Endothelial cell of umbilical vein (primary cell): ENCODE data around the gene ATIC. TPM values are rescaled to one million over a fixed set of nuclear protein-coding genes. Genes with fewer than 3 reads are reported as not detected.

ENCODE experiments used
- BruUV-seq: library from RNA; stranded (reverse); fragments of 400-500 nt; replicated peaks from 2 replicates; lab custom pipeline; 2021; lab: Mats Ljungman, UMichigan
- CTCF ChIA-PET: fragments of 300-600, 350-600 bp; sonication (Branson Sonifier 250); formaldehyde crosslinking; loops from one replicate; lab custom pipeline; 2021; ENCODE audit warnings: antibody characterized with exemption, inconsistent platforms; lab: Charles Lee
- POLR2A ChIA-PET: fragments of 300-600, 350-600 bp; sonication (Branson Sonifier 250); formaldehyde crosslinking; loops from one replicate; lab custom pipeline; 2021; ENCODE audit warnings: antibody characterized with exemption, inconsistent platforms; lab: Charles Lee
- DNase-seq: peaks from one replicate; pipeline ENCODE4 v3.0.0-alpha.2; 2011; ENCODE audit warnings: low read depth, low spot score
- FAIRE-seq: peaks from 2 replicates; lab custom pipeline; 2011; peaks lifted over from hg19 to GRCh38; lab: Jason Lieb, UNC
- H2AFZ ChIP-seq: 2 replicates; pipeline ENCODE4 v1.6.0; 2012; ENCODE audit warnings: low read depth, low read length, control low read depth, inconsistent platforms
- H3K27ac ChIP-seq: 2 replicates; pipeline ENCODE4 v1.5.1; 2011; ENCODE audit warnings: low read depth, mild to moderate bottlenecking, control low read depth, low read length, moderate library complexity; ENCODE audit not compliant: insufficient read depth
- H3K27me3 ChIP-seq, 2 experiments: 2 replicates each; pipeline versions ENCODE4 v1.6.0 to v1.6.1; 2011; ENCODE audit warnings: low read length in 2 of 2, mixed read lengths in 1 of 2; ENCODE audit not compliant: control insufficient read depth in 2 of 2, insufficient read depth in 2 of 2
- H3K36me3 ChIP-seq, 2 experiments: 2 replicates in 1 of 2; 3 replicates in 1 of 2; pipeline ENCODE4 v1.5.1; 2011; ENCODE audit warnings: low read length in 2 of 2, mild to moderate bottlenecking in 1 of 2, moderate library complexity in 1 of 2; ENCODE audit not compliant: control insufficient read depth in 2 of 2, insufficient read depth in 2 of 2; ENCODE audit errors: extremely low read depth in 1 of 2
- H3K4me1 ChIP-seq: 3 replicates; pipeline ENCODE4 v1.5.1; 2011; ENCODE audit warnings: mild to moderate bottlenecking, low read length; ENCODE audit not compliant: control insufficient read depth, insufficient read depth; ENCODE audit errors: extremely low read depth
- H3K4me2 ChIP-seq: 2 replicates; pipeline ENCODE4 v1.6.1; 2011; ENCODE audit warnings: low read length, control low read depth, mixed read lengths; ENCODE audit not compliant: insufficient read depth
- H3K4me3 ChIP-seq, 3 experiments: fragments of 200-600 bp in 1 of 3; sonication (generic), shearing (Covaris generic) in 1 of 3; replicated peaks in 1 of 3; 2 replicates each; pipeline ENCODE4 v1.5.1; 2011 to 2016; ENCODE audit warnings: control low read depth in 3 of 3, low read length in 3 of 3, mild to moderate bottlenecking in 2 of 3, inconsistent platforms in 1 of 3, low read depth in 1 of 3, moderate library complexity in 1 of 3; ENCODE audit not compliant: insufficient read depth in 1 of 3
- H3K79me2 ChIP-seq: 2 replicates; pipeline ENCODE4 v1.6.0; 2012; ENCODE audit warnings: low read length, inconsistent platforms; ENCODE audit not compliant: control insufficient read depth, insufficient read depth
- H3K9ac ChIP-seq: replicated peaks from 2 replicates; pipeline ENCODE3; 2011; ENCODE audit warnings: low read length, control low read depth; ENCODE audit not compliant: insufficient read depth; ENCODE audit errors: extremely low read depth
- H3K9me1 ChIP-seq: replicated peaks from 3 replicates; pipeline ENCODE4 v1.6.0; 2011; ENCODE audit warnings: mild to moderate bottlenecking, low read length; ENCODE audit not compliant: control insufficient read depth, insufficient read depth; ENCODE audit errors: extremely low read depth
- H3K9me3 ChIP-seq: replicated peaks from 2 replicates; pipeline ENCODE4 v1.5.1; 2012; ENCODE audit warnings: low read length, inconsistent platforms; ENCODE audit not compliant: control insufficient read depth, insufficient read depth
- H4K20me1 ChIP-seq: replicated peaks from 2 replicates; pipeline ENCODE3; 2011; ENCODE audit warnings: mild to moderate bottlenecking, low read length; ENCODE audit not compliant: control insufficient read depth, insufficient read depth; ENCODE audit errors: extremely low read depth
- EZH2 ChIP-seq: IDR thresholded peaks from 2 replicates; pipeline ENCODE4 v1.6.1; 2012; ENCODE audit warnings: borderline replicate concordance, low read depth, mild to moderate bottlenecking, moderate library complexity, low read length, inconsistent platforms; ENCODE audit not compliant: severe bottlenecking
- FOS ChIP-seq: IDR thresholded peaks from 2 replicates; pipeline ENCODE4 v1.6.1; 2011; ENCODE audit warnings: mild to moderate bottlenecking, low read length, moderate library complexity, borderline replicate concordance; ENCODE audit not compliant: insufficient read depth
- GATA2 ChIP-seq: IDR thresholded peaks from 2 replicates; pipeline ENCODE4 v1.7.0; 2011; ENCODE audit warnings: low read depth, mild to moderate bottlenecking, moderate library complexity, mixed read lengths, low read length; ENCODE audit not compliant: insufficient read length, insufficient read depth
- JUN ChIP-seq: IDR thresholded peaks from 2 replicates; pipeline ENCODE4 v1.6.1; 2011; ENCODE audit warnings: borderline replicate concordance, low read depth; ENCODE audit not compliant: insufficient read length, insufficient read depth
- MAX ChIP-seq: IDR thresholded peaks from 2 replicates; pipeline ENCODE4 v1.6.1; 2011; ENCODE audit not compliant: insufficient read depth, insufficient read length
- MYC ChIP-seq: IDR thresholded peaks from one replicate; pipeline ENCODE4 v1.6.1; 2011; ENCODE audit warnings: mild to moderate bottlenecking, low read depth, low read length
- POLR2A ChIP-seq: IDR thresholded peaks from 2 replicates; pipeline ENCODE4 v1.6.1; 2012; ENCODE audit warnings: low read depth, mild to moderate bottlenecking, control low read depth, low read length
- POLR2AphosphoS5 ChIP-seq: IDR thresholded peaks from 2 replicates; pipeline ENCODE4 v1.6.1; 2012; ENCODE audit warnings: low read depth, mild to moderate bottlenecking, control low read depth, low read length, moderate library complexity; ENCODE audit not compliant: insufficient read depth
- dilution Hi-C: fragments of 300-500 bp; cut with MboI; formaldehyde crosslinking; loops from one replicate; pipeline ENCODE4 v1.15.0; 2019; ENCODE audit warnings: low sequenced_read_pairs; ENCODE audit not compliant: extremely low pct_ligation_motif_present
- intact Hi-C: fragments of 100-400 bp; cut with micrococcal nuclease; formaldehyde crosslinking; loops from one replicate; pipeline ENCODE4 v1.10.0; 2022
- polyA plus RNA-seq, 4 experiments: library from polyadenylated mRNA; depleted of rRNA in 3 of 4; stranded (reverse) in 3 of 4; unstranded in 1 of 4; fragments of >200 nt; gene quantifications; 2 replicates each; pipeline versions ENCODE4 v1.2.1 to v1.2.3, GENCODE V29; 2011 to 2012; ENCODE audit warnings: missing spikeins in 1 of 4
- total RNA-seq: library from RNA; stranded (reverse); gene quantifications from 2 replicates; pipeline ENCODE4 v1.2.3, GENCODE V29; 2021
- TF ChIP-seq, protein P1 (sequence below), 2 donors: IDR thresholded peaks; 1 replicate in 1 of 2; 2 replicates in 1 of 2; pipeline ENCODE4 v1.5.1; 2011; ENCODE audit warnings: low read length in 2 of 2, mild to moderate bottlenecking in 2 of 2, moderate library complexity in 2 of 2, control low read depth in 1 of 2, inconsistent platforms in 1 of 2, low read depth in 1 of 2; ENCODE audit not compliant: insufficient read depth in 1 of 2; ENCODE audit errors: extremely low read depth in 1 of 2

The ATIC gene
- total and polyA plus RNA-seq, 2 donors (not counting 3 experiments of a cell fraction or from before 2014, with no cell fraction given), result 29.5 to 80.2 TPM

- TF ChIP-seq MYC (no peak), FOS (no peak), EZH2 (no peak), MAX (no peak), POLR2A (no peak), POLR2AphosphoS5 (no peak), JUN (no peak), GATA2 (no peak)
- TF ChIP-seq, protein P1, sequence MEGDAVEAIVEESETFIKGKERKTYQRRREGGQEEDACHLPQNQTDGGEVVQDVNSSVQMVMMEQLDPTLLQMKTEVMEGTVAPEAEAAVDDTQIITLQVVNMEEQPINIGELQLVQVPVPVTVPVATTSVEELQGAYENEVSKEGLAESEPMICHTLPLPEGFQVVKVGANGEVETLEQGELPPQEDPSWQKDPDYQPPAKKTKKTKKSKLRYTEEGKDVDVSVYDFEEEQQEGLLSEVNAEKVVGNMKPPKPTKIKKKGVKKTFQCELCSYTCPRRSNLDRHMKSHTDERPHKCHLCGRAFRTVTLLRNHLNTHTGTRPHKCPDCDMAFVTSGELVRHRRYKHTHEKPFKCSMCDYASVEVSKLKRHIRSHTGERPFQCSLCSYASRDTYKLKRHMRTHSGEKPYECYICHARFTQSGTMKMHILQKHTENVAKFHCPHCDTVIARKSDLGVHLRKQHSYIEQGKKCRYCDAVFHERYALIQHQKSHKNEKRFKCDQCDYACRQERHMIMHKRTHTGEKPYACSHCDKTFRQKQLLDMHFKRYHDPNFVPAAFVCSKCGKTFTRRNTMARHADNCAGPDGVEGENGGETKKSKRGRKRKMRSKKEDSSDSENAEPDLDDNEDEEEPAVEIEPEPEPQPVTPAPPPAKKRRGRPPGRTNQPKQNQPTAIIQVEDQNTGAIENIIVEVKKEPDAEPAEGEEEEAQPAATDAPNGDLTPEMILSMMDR (IDR thresholded peaks at IDR 0.05; ENCODE audit: extremely low read depth in 1 of 2, insufficient read depth in 1 of 2, low read depth in 1 of 2, low read length in 2 of 2), result no peak
- no peaks in the 10 kb centered on the region for H3K4me1 ChIP-seq
- no peak overlapping the region for H3K27ac ChIP-seq
- no peaks in the 10 kb centered on the region for H3K9me3 ChIP-seq
- H3K79me2 ChIP-seq, result no peaks in the 10 kb centered on the region
- ChIA-PET CTCF (interaction anchor here (1.0 kb wide), 1 partner anchor 648 kb away, joined by 3 read pairs; no protein-coding TSS in a partner anchor), POLR2A (no interaction called here)
- intact Hi-C loops, result no loop called here
- no peak overlapping the region for H3K9ac ChIP-seq
- H3K27me3 ChIP-seq, result peaks cover 0 to 1% of the 10 kb centered on the region in 2 experiments
- no peak overlapping the region for H3K4me2 ChIP-seq
- FAIRE-seq (no peak), DNase-seq (no peak)
- H3K4me3 ChIP-seq, result no peak overlapping the region
- dilution Hi-C loops, result no loop called here
- H4K20me1 ChIP-seq, result no peaks in the 10 kb centered on the region
- no TSS peak for BruUV-seq
- no peaks in the 10 kb centered on the region for H3K36me3 ChIP-seq
- no peak overlapping the region for H2AFZ ChIP-seq
- no peaks in the 10 kb centered on the region for H3K9me1 ChIP-seq
Measured at GRCh38 chr2:215283221-215283620, 28.6 kb upstream of the ATIC start.
